Activated CD4-positive, alpha-beta T cell treated with anti-CD3 and anti-CD28 coated beads, Interleukin-10, Interleukin-2, amounts not matched to agents 100 ng/mL and 50 ng/mL, durations not matched to agents 16 hours and 8 hours (primary cell): Measurements from ENCODE around the gene KCTD10.

Experiments
- DNase-seq: peaks from one replicate; pipeline ENCODE4 v3.0.0-alpha.2; 2020

Gene KCTD10

GRCh38 chr12:109467978-109468676, 9.0 kb downstream of the KCTD10 start:
- DNase-seq, result no peak

- no peak for DNase-seq
Observed at GRCh38 chr12:109466821-109467220, 10.3 kb downstream of the KCTD10 start.

- no peak for DNase-seq
Observed at GRCh38 chr12:109466305-109466704, 10.8 kb downstream of the KCTD10 start.

- DNase-seq, result no peak
Observed at GRCh38 chr12:109464642-109465351, 12.3 kb downstream of the KCTD10 start.

- no peak for DNase-seq
Observed at GRCh38 chr12:109463756-109464155, 13.3 kb downstream of the KCTD10 start.

GRCh38 chr12:109462868-109463692, 14.0 kb downstream of the KCTD10 start:
- no peak for DNase-seq

- DNase-seq, result no peak
Observed at GRCh38 chr12:109461846-109462756, 15.0 kb downstream of the KCTD10 start.

- DNase-seq, result no peak
Observed at GRCh38 chr12:109461049-109461845, 15.9 kb downstream of the KCTD10 start.

GRCh38 chr12:109460538-109460937, 16.6 kb downstream of the KCTD10 start:
- no peak for DNase-seq

- DNase-seq, result no peak
Observed at GRCh38 chr12:109459247-109459646, 17.9 kb downstream of the KCTD10 start.

GRCh38 chr12:109458771-109459208, 18.3 kb downstream of the KCTD10 start:
- DNase-seq, result no peak

GRCh38 chr12:109458086-109458485, 19.0 kb downstream of the KCTD10 start:
- DNase-seq, result peak; percentile 42

GRCh38 chr12:109455706-109456105, 21.4 kb downstream of the KCTD10 start:
- DNase-seq, result no peak

- no peak for DNase-seq
Observed at GRCh38 chr12:109452489-109452888, 24.6 kb downstream of the KCTD10 start.

- no peak for DNase-seq
Observed at GRCh38 chr12:109451400-109451799, 25.7 kb downstream of the KCTD10 start.

GRCh38 chr12:109450980-109451379, 26.1 kb downstream of the KCTD10 start:
- DNase-seq, result no peak

GRCh38 chr12:109449845-109450532, 27.1 kb downstream of the KCTD10 start:
- DNase-seq, result no peak

GRCh38 chr12:109448707-109449390, 28.3 kb downstream of the KCTD10 start:
- no peak for DNase-seq

GRCh38 chr12:109448272-109448671, 28.8 kb downstream of the KCTD10 start:
- no peak for DNase-seq

- DNase-seq, result no peak
Observed at GRCh38 chr12:109447482-109447881, 29.6 kb downstream of the KCTD10 start.
